Activated gamma-delta T cell treated with Interleukin-2 at 50 U/mL for 16 hours (primary cell): Measurements from ENCODE around the gene CCDC171.
"Not testable (repeated sequence)": the region's sequence is repeated elsewhere in the genome, so short reads cannot be mapped to it uniquely, and the experiment has no call there.

Experiments used
- DNase-seq: peaks from one replicate; pipeline ENCODE4 v3.0.0-alpha.2; 2020

Gene CCDC171

DNA sequence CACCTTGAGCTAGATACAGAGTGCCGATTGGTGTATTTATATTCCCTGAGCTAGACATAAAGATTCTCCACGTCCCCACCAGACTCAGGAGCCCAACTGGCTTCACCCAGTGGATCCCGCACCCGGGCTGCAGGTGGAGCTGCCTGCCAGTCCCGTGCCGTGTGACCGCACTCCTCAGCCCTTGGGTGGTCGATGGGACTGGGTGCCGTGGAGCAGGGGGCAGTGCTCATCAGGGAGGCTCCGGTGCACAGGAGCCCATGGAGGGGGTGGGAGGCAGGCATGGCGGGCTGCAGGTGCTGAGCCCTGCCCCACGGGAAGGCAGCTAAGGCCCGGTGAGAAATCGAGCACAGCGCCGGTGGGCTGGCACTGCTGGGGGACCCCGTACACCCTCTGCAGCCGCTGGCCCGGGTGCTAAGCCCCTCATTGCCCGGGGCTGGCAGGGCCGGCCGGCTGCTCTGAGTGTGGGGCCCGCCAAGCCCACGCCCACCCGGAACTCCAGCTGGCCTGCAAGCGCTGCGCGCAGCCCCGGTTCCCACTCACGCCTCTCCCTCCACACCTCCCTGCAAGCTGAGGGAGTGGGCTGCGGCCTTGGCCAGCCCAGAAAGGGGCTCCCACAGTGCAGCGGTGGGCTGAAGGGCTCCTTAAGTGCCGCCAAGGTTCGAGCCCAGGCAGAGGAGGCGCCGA is 147.2 kb downstream of the CCDC171 start:
- DNase-seq: not testable (repeated sequence)

DNA sequence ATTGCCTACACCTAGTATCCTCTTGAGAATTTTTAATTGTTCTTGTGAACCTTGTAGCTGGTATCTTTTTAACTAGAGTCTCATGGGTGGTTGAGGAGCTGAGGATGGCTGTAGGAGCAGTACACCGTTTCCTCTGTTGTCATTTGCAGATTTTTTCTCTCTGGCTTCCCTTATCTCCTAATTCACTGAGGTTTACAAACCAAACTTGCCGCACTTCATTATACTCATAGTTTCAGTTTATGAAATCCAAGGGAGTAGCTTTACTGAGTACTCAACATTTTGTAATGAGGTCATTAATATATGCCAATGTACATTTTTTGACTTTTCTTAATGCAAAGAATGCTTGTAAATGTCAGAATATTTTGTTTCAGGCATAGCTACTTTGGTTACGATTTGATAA is 154.2 kb downstream of the CCDC171 start:
- no peak for DNase-seq

DNA sequence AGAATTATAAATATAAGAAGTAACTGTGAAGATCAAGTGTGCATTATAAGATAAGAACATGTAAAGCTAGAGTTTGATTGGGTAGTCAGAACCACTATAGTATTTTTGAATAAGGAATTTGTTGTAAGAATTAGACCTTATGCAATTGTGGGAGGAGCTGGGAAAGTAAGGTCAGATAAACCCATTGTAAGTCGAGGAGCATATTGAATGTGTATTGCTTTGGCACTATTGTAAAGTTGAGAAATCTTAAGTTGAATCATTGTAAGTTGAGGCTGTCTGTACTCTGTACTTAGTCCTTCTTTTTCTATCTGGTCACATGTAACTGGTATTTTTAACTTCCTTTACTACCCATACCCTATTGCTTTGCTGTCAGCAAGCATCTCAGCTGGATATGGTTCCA is 158.7 kb downstream of the CCDC171 start:
- no peak for DNase-seq

DNA sequence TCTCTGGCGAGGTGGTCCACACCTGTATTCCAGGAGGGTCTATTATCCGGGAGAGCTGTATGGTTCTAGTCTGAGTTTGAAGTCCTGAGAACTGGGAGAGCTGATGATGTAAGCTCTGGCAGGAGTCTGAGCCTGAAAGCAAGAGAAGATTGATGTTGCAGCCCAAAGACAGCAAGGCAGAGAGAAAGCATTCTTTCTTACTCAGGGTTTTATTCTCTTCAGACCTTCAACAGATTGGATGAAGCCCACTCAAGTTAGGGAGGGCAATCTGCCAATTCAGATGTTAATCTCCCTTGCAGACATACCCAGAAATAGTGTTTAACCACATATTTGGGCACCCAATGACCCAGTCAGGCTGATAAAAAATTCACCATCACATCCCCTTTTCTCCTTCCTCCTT is 159.1 kb downstream of the CCDC171 start:
- DNase-seq: no peak

DNA sequence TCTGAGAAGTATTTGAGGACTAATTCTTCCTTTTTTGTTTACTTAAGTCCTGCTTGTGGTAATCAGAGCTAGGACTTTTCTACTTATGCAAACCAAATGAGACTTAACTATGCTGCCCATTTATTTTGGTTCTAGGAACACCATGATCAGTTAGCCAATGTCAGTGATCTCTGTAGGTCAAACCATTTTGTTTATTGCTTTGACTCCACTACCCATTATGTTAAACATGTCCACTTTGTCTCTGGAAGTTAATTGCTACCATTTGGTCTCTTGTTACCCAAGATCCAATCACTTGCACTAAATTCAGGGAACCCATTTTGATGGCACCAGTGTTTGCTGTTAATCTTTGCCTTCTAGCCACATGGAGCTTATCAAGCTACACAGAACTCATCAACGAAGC is 161.9 kb downstream of the CCDC171 start:
- DNase-seq: no peak

DNA sequence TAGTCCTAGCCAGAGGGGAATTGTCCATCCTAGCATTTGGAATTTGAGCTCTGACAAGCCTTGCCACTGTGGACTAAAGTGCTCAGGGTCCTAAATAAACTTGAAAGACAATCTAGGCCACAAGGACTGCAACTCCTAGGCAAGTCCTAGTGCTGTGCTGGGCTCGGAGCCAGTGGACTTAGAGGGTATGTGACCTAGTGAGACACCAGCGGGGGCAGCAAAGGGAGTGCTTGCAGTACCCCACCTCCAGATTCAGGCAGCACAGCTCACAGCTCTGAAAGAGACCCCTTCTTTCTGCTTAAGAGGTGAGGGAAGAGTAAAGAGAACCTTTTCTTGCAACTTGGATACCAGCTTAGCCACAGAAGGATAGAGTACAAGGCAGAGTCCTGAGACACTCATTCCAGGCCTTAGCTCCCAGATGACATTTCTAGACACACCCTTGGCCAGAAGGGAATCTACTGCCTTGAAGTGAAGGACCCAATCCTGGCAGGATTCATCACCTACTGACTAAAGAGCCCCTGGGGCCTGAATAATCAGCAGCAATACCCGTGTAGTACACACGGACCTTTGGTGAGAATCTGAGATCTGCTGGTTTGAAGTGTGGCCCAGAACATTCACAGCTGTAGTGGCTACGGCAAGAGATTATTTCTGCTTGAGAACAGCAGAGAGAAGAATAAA is 164.6 kb downstream of the CCDC171 start:
- DNase-seq: no peak

DNA sequence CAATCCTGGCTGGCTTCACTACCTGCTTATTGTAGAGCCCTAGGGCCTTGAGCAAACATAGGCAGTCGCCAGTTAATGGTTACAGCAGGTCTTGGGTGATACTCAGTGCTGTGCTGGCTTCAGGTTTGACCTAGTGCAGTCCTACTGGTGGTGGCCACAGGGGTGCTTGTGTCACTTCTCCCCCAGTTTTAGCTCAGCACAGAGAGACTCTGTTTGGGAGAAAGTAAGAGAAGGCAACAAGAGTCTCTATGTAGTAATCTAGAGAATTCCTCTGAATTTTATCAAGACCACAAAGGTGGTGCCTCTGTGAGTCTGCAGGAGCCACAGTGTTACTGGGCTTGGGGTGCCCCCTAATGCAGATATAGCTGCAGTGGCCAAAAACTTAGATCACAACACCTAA is 165.6 kb downstream of the CCDC171 start:
- DNase-seq: no peak

DNA sequence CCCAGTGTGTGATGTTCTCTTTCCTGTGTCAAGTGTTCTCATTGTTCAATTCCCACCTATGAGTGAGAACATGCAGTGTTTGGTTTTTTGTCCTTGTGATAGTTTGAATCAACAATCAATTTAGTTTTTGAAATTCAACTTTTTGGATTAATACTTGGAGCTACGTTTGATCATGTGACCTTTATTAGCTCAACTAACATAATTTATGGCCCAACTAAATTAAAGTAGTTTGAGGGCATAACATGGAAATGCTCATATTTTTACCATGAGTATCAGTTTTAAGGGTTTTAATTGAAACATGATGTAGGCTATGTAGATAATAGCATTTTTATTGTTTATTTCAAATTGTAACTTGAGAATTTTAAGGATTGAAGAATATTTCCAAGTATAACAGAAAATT is 168.0 kb downstream of the CCDC171 start:
- no peak for DNase-seq

DNA sequence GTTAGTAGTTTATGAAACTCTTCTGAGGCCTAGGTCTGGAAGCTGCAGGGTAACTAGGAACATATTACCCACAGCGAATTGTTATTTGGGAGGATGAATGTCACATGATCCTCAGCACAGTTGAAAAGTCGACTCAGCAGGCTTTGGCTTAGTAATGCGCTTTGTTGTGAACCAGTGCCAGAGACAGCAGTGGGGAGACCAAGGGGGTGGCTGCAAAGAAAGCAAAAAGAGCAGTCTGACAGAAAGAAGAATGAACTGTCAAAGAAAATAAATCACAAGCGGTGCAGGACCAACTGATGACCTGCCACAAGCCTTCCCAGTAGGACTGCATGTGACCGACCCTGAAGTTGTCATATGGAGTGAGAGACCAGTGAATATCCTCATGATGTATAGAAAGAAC is 170.0 kb downstream of the CCDC171 start:
- no peak for DNase-seq

DNA sequence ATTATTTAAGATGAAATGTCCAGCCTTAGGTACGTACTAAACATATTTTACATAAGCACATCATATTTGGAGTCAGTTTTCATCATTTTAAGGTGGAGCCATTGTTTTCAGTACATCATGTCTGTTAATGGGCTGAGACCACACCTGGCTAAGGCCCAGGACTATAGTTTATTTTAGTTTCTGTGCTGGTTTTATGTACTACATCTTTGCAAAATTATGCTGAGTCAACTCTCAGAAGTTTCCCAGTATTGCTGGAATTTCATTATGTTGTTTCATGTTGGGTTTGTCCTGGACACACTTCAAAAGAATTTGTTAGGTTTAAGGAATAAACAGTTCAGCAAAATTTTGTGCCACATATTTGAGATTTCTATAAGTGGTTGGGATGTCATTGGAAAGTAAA is 171.2 kb downstream of the CCDC171 start:
- no peak for DNase-seq

DNA sequence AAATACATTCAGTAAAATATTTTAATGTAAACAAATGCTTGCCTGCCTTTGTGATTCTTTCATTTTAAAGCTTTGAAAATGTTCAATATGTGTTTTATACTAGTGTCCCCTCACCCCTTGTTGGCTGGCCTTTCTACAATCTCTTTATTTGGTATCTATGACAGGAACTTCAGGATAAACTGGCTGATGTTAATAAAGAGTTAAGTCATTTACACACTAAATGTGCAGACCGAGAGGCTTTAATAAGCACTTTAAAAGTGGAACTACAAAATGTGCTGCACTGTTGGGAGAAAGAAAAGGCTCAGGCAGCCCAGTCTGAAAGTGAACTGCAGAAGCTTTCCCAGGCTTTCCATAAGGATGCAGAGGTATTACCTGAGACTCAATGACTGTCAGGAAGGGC is 171.8 kb downstream of the CCDC171 start:
- no peak for DNase-seq

DNA sequence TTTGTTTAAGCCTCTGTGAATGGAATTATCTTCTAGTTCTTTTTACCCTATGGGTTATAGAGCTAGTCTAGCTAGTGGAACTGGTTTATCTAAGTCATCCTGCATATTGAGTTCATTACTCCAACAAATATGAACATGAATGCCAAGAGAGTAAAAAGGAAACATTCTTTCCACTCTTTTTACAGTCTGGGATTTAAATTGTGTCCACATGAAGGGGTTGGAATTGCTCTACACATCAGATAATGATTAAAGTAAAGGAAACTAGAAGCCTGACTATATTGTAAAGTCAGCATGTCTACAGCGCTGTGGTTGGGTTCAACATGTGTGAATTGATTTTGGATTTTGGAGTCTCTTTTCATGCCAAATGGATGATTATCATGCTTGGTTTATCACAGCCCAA is 173.1 kb downstream of the CCDC171 start:
- DNase-seq: no peak

DNA sequence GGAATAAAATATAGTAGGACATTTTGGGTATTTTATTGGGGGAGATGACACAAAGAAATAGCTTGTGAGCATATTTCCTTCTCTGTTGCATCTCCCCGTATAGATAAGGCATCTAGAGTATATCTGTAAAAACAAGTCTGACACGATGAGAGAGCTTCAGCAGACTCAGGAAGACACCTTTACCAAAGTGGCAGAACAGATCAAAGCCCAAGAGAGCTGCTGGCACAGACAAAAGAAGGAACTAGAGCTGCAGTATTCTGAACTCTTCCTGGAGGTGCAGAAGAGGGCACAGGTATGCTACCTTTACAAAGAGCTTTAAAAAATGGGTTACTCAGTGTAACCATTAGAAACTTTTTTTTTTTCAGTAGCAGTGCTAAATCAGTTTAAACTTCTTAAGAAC is 176.7 kb downstream of the CCDC171 start:
- no peak for DNase-seq

DNA sequence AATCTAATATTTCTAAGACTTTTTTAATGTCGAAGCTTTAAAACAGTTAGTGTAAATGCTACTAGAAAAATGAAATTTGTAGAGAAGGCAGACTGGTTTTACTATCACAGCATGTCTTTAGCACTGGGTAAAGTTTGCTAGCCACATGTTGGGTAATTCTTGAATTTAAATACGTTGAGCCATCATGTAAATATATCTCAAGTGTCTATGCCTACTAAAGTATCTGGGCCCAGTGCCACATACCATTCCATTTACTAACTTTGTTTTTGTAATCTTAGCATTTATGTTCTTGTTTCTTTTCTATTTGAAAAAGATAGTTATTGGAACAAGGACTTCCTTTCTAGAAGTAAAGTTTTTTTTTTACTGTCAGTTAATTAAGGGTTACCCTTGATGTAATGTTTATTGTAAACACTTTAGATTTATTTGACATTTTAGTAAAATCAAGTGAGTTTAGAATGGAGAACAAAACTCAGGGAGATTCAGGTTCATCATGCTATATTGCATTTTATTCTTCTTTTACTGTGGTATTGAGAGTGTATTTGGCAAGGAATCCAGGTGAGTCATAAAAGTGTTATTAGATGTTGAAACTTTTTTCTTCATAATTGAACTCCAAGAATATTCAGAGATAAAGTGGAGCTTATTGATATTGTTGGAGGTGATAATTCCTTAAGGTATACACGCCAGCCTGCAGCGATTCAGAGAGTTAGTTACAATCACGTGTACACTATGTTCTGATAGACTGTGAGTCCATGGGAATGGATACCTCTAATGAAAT is 182.4 kb downstream of the CCDC171 start:
- no peak for DNase-seq

DNA sequence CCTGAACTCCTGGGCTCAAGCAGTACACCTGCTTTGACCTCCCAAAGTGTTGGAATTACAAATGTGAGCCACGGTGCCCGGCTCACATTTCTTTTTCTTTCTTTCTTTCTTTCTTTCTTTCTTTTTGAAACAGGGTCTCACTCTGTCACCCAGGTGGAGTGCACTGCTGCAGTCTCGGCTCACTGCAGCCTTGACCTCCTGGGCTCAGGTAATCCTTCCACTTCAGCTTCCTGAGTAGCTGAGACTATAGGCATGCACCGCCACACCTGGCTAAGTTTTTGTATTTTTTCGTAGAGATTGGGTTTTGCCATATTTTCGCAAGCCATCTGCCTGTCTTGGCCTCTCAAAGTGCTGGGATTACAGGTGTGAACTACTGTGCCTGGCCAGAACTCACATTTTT is 183.7 kb downstream of the CCDC171 start:
- DNase-seq: no peak

DNA sequence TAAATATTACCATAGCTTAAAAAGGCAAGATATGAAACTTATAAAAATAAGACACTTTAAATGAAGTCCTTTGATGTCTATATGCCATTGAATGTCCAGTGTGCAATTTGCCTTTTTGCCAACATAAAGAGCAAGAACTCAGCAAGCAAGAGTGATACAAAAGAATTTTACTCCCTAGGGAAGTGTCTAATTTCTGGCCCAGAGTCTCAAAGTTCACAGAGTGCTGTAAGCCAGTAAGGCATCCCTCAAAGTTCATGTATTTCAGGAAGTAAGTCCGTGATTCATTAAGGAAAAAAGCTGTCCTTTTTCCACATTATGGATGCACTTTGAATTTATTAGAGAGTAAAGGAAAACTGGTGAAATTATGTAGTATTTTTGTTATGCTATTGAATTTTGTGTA is 185.2 kb downstream of the CCDC171 start:
- DNase-seq: no peak

DNA sequence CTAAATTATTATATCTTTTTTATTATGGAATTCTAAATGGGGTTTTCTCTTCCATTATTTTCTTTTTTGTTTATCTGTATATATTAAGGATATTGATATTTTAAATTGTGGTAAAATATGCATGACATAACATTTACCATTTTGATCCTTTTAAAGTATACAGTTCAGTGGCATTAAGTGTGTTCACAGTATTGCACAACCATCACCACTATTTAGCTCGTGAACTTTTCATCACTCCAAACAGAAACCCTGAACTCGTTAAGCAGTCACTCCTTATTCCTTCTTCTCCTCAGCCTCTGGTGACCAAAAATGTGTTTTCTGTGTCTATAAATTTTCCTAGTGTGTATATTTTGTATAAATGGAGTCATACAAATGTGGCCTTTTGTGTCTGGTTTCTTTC is 188.2 kb downstream of the CCDC171 start:
- no peak for DNase-seq

DNA sequence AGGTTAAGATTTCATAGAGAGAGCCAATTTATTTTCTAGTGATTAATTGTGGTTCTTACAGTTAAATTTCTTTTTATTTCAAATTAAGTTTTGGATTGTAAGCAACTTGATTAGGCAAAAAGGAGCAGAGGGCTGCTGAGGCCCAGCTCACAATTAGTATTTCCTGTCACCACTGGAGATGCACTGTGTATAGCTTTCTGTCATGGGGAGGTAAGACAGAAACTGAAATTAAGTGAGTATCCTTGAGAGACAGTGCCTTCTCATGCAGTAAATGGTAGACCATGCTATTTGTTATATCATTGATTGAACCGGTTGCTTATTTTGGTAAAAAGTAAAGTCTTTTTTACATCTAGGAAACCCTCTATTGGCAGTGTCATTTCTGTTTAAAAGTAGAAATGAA is 190.7 kb downstream of the CCDC171 start:
- DNase-seq: no peak

DNA sequence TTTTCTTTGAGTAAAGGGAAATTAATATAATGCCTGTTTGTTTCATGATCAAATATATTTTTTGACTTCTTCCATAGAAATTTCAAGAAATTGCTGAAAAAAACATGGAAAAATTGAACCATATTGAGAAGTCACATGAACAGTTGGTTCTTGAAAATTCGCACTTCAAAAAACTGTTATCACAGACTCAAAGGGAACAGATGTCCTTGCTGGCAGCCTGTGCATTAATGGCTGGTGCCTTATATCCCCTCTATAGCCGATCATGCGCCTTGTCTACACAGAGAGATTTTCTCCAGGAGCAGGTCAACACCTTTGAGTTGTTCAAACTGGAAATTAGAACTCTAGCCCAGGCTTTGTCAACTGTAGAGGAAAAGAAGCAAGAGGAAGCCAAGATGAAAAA is 191.4 kb downstream of the CCDC171 start:
- DNase-seq: no peak

DNA sequence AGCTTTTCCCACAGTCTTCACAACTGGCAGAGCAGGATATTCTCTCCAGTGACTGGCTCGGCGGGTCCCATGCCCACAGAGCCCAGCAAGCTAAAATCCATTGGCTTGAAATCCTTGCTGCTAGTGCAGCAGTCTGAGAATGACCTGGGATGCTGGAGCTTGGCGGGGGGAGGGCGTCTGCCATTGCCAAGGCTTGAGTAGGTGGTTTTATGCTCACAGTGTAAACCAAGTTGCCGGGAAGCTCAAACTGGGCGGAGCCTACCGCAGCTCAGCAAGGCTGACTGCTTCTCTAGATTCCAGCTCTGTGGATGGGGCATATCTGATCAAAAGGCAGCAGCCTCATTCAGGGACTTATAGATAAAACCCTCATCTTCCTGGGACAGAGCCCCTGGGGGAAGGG is 194.1 kb downstream of the CCDC171 start:
- DNase-seq: no peak

DNA sequence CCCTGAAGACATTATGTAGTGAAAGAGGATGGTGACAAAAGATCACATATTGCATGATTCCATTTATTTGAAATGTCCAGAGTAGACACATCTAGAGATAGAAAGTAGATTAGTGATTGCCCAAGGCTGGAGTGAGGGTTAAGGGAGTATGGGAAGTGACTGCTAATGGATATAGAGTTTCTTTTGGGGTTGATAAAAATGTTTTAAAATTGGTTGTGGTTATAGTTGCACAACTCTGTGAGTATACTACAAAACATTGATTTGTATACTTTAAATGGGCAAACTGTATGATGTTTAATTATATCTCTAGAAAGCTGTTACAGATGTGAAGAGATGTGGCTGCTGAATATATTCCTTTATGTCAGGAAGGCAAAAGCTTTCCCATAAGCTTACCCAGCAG is 202.8 kb downstream of the CCDC171 start:
- DNase-seq: no peak

DNA sequence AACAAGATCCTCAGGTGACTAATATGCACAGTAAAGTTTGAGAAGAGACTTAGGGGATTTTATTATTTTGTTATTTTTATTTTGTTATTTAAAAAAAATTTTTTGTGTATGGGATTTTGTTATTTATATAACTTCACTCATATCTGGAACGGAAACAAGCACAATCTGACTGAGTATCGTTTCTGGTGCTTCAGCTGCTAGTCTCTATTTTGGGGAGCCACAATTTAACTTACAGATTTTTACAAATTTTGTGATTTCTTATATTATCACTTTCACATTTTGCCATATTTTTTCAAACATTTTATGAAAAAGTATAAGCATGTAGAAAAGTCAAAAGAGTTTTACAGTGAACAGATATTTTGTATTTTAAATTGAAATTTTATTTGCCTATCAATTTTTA is 208.7 kb downstream of the CCDC171 start:
- DNase-seq: no peak

DNA sequence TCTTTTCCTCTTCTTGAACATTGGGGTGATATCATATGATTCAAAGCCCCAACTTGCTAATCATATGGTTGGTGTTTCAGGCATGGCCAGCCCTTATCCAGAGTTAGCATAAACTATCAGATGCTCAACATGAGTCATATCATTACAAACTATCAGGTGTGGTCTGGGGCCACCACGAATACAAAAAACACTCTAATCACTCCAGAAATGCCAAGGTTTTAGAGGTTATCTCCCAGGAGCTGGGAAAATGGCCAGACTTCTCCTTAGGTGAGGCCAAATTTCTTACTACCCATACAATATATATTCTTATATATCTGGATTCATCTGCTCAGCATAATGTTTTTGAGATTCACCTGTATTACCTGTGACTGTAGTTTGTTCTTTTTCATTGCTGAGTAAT is 210.5 kb downstream of the CCDC171 start:
- DNase-seq: no peak

DNA sequence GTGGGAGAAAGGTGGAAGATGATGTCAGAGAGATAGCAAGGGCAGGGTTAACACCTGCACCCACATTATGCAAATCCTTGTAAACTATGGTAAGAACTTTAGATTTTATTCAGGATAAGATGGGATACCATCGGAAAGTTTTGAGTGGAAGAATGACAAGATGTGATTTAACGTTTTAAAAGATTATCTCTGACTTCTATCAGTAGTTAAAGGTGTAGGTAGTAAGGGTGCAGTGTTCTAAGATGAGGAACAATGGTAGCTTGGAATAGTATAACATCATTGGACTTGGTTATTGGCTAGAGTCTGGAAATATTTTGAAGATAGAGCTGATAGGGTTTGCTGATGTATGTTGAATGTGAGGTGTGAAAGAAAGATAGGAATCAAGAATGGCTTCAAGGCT is 211.3 kb downstream of the CCDC171 start:
- no peak for DNase-seq
